COLO668 (cell line): ENCODE data around the gene TP53.
"Not testable (repeated sequence)": the region's sequence is repeated elsewhere in the genome, so short reads cannot be mapped to it uniquely, and the experiment has no call there.

Source experiments
- DNase-seq: peaks from one replicate; lab custom pipeline; 2025; ENCODE audit not compliant: unreplicated experiment; lab: John Stamatoyannopoulos, UW

The TP53 gene

DNA sequence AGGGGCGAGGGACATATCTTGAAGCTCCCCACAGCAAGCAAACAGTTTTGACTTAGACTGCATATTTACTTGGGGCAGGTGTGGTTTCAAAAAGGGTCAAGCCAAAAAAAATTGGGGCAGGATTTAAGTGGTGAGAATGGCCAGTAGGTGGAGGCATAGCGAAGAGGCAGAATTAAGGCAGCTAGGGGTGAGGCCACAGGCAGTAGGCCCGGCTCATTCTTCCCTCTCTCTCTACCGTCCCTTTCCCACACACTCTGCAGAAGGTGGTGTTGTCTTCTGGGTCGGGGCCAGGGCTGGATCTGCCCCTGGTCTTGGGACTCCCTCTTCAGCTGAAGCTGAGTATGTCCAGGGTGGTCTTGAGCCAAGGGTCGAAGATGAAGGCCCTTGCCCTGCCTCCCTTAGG is 54.8 kb downstream of the TP53 start:
- peak; percentile 2 for DNase-seq

DNA sequence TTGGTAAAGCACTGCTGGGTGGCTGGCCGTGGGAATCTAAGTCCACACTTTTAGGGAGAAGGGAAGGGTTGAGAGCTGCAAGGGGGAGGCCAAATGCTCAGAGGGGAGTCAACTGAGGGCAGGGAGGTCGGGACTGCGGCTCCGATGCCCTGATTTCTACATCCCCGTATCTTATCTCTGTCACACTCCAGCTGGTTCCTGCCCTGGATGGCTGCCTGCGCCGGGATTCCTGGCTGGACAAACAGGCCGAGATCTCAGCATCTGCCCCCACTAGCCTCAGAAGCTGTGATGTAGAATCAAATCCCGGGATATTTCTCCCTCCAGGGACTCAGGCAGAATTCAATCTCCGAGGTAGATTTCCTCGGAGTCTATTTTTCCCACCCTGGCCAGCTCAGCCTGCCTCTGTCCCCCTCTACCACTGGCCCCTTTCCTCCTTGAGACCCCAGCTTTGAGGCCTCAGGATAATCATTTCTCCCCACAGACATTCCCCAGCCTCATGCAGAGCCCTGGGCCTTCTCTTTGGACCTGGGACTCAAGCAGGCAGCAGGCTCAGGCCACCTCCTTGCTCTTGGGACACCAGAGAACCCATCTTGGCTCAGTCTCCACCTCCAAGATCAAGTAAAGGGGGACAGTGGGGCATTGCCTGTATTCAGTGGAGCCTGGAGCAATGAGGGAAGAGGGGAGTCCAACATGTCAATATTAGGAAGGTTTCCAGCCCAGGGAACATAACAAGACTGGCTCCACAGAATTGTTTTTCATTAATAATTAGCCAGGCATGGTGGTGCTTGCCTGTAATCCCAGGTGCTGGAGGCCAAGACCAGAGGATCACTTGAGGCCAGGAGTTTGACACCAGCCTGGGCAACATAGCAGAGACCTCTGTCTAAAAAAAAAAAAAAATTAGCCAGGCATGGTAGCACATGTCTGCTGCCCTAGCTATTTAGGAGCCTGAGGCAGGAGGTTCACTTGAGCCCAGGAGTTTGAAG is 55.6 kb downstream of the TP53 start:
- DNase-seq, result no peak

DNA sequence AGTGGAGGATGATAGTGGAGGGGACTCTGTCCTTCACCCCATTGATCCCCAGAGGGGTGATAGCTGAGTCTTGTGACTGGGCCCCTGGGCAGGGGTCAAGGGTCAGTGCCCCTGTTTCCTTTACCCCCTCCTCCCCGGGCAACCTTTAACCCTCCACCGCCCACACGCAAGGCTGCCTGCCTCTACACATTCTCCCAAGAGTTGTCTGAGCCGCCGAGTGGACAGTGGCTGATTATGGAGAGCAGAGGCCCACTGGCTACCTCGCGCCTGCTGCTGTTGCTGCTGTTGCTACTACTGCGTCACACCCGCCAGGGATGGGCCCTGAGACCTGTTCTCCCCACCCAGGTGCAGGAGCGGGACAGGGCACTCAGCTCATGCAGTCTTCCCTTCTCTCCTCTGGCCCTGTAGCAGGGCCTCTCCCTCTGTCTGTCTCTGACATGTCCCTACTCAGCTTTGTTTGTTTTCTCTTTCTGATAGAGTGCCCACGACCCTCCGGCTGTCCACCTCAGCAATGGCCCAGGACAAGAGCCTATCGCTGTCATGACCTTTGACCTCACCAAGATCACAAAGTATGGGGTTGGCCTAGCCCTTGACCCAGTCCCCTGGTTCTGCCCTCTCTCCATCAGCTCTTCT is 57.2 kb downstream of the TP53 start, which contains the start of gene SHBG:
SHBG (plus strand) TSS at position 197 of the 633 bp plus-strand sequence; CDS start at position 235, 38 bp downstream.
- DNase-seq, result no peak

DNA sequence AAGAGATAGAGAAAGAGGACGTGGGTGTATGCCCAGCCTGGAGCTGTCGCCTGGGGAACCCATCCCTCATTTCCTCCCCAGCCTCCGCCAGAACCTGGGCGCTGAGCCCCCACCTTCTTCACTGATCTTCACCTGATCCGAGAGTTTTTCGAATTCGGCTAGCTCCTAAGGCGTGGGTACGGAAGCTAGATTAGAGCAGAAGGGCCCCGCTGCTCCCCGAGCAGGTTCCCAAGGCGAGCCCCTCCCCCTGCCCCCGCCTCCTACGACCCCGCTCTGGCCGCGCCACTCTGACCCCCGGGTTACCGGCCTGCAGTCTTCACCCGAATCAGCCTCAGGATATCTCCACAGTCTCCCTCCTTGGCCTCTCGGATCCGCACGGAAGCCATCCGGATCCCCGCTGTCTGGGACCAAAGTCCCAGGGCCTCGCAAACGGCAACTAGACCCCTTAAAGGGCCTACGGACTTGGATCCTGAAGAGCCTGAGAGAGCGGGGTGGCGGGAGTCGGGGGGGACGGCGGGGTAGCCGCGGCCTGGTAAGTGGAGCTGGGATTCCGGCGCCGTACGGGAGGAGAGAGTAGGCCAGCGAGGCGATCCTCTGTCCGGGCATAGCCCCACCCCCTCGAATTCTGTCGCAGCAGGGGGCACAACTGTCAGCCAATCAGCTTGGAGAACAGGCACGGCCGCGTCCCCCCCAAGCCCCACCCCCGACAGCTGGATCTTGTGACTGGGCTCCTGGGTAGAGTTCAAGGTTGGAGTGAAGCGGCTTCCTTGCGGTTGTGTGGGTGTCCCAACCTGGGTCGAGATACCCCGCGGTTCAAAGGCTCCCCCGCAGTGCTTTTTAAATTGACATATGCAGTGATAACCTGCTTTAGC is 59.8 kb downstream of the TP53 start, which contains the start of gene SAT2:
SAT2 (minus strand) TSS at position 572 of the 872 bp plus-strand sequence; CDS start at position 386, 186 bp downstream.
- DNase-seq, result peak; percentile 77

DNA sequence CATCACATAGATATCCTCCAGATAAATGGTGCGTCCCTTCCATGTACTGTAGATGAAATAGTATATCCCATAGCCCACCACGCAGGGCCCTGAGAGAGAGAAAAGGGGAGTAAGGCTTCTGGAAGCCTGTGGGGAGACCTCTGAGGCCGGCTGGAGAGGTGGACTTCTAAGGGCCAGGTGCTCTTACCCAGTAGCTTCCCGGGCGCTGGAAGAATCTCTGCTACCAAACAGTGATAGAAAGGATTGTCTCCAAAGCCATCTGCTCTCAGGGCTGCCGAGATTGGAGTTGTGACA is 60.4 kb downstream of the TP53 start:
- no peak for DNase-seq

DNA sequence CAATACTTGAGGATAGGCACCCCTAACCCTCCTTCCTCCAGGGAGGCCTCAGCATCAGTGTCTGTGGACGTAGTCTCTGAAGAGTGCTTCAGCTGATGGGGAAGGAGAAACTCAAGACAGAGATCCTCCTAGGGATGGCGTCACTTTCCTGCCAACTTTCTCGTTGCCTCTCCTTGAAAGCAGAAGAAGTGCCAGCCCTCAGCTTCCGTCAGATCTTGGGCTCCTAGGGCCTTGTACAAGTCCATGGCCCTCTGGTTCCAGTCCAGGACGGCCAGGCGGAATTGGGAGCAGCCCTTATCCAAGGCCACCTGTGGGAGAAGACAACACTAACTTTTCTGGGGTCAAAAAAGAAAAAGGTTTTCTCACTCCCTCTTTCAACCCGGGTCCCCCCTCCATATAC is 61.0 kb downstream of the TP53 start:
- DNase-seq, result no peak

DNA sequence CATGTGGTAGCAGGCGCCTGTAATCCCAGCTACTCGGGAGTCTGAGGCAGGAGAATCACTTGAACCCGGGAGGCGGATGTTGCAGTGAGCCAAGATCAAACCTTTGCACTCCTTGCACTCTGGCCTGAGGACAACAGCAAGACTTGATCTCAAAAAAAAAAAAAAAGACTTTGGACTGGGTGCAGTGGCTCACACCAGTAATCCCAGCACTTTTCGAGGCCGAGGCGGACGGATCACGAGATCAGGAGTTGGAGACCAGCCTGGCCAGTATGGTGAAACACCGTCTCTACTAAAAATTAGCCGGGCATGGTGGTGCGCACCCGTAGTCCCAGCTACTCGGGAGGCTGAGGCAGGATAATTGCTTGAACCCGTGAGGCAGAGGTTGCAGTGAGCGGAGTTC is 61.5 kb downstream of the TP53 start:
- DNase-seq, result not testable (repeated sequence)

DNA sequence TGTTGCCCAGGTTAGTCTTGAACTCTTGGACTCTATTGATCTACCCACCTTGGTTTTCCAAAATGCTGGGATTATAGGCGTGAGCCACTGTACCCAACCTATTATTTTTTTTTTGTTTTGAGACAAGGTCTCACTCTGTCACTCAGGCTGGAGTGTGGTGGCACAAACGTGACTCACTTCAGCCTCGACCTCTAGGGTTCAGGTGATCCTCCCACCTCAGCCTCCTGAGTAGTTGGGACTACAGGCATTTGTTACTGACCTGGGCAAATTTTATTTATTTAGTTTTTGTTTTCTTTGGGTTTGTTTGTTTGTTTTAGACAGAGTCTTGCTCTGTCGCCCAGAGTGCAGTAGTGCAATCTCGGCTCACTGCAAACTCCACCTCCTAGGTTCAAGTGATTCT is 63.6 kb downstream of the TP53 start:
- DNase-seq, result no peak

DNA sequence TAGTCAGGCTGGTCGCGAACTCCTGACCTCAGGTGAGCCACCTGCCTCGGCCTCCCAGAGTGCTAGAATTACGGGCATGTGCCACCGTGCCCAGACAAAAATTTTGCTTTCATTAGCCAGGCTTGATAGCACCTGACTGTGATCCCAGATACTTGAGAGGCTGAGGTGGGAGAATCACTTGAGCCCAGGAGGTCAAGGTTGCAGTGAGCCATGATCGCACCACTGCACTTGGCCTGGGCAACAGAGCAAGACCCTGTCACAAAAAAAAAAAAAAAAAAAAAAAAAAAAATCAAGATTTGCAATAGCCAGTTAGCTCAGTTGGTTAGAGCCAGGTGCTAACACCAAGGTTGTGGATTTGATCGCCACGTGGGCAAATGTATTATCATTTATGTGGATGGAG is 66.5 kb downstream of the TP53 start:
- no peak for DNase-seq

DNA sequence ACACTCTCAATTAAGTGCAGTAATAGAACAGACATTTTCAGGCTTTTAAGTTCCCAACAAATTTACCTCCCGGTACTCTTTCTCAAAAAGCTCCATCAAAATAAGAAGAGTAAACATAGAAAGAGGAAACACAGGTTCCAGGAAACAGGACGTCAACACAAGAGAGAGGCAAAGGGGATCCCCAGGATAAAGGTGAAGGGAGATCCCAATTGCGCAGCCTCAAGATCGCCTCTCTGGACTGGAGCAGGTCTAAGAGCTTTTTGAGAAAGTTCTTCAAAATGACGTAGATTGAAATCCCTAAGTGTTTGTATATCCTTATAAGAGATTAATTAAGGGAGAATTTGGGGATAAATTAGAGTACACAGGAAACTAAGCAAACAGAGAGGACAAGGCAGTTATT is 68.7 kb downstream of the TP53 start:
- DNase-seq, result no peak
